BLaER1 treated with 17β-estradiol and CSF1 and Interleukin-3, amounts not matched to agents 10 nM and 100 nM (cell line): ENCODE data around the gene PDGFC.

Experiments
- H3K27ac ChIP-seq, 11 experiments: shearing (Covaris generic); formaldehyde crosslinking; 2 replicates each; pipeline ENCODE4 v1.8.1; 2022
- H3K27me3 ChIP-seq, 11 experiments: shearing (Covaris generic); formaldehyde crosslinking; 2 replicates each; pipeline ENCODE4 v1.8.1; 2022
- H3K36me3 ChIP-seq, 11 experiments: shearing (Covaris generic); formaldehyde crosslinking; 2 replicates each; pipeline ENCODE4 v1.8.1; 2022
- H3K4me1 ChIP-seq, 10 experiments: shearing (Covaris generic); formaldehyde crosslinking; 2 replicates each; pipeline ENCODE4 v1.8.1; 2022
- H3K4me2 ChIP-seq, 11 experiments: shearing (Covaris generic); formaldehyde crosslinking; 2 replicates each; pipeline ENCODE4 v1.8.1; 2022
- H3K4me3 ChIP-seq, 10 experiments: shearing (Covaris generic); formaldehyde crosslinking; 2 replicates each; pipeline ENCODE4 v1.8.1; 2022
- H3K9ac ChIP-seq, 11 experiments: shearing (Covaris generic); formaldehyde crosslinking; 2 replicates each; pipeline ENCODE4 v1.8.1; 2022
- H3K9me3 ChIP-seq, 11 experiments: shearing (Covaris generic); formaldehyde crosslinking; replicated peaks in 1 of 11; 2 replicates each; pipeline ENCODE4 v1.8.1; 2022
- H4K20me1 ChIP-seq, 11 experiments: shearing (Covaris generic); formaldehyde crosslinking; 2 replicates each; pipeline ENCODE4 v1.8.1; 2022
- Cebpa-rat ChIP-seq, 11 experiments: shearing (Covaris generic); IDR thresholded peaks; 2 replicates each; pipeline ENCODE4 v1.8.1; 2022

PDGFC gene

DNA sequence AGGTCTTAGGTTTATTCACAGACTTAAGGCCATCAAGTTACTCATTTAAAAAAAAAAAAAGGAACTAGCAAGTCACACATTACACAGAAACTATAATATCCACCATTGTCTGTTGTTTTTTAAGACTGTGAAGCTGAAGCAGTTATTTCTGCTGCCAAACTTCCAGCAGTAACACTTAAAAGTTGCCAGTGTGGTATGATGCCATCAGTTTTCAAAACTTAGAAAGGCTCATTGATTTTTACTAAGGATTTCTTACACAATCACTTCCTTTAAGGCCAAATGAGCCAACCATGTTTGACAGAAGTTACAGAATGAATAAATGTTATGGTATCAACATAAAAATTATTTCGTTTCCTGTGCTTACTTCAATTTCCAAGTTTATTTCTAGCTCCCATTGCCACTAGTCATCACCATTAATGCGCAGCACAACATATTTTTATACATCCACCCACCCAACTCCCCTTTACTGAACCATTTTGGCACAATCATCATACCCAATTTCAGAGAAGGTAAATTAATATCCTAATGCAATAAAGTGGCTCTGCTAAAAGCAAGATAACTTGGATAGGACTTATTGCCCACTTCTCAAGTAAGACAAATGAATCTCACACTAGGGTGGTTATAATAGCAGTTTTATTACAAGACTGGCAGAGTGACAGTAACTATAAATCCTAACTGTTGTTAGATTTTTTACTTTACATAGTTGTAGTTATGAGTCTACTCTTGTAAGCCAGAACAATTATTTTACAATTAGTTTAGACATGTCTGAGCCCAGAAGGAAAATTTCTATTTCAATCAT, 13.1 kb downstream of the PDGFC start:
- H3K4me2 ChIP-seq: peak overlapping the region in 2 of 11 experiments; percentile 36 to 42; a peak in 4 of 22 replicates
- no peaks in the 10 kb centered on the region for H3K36me3 ChIP-seq
- no peaks in the 10 kb centered on the region for H4K20me1 ChIP-seq
- H3K9me3 ChIP-seq: no peaks in the 10 kb centered on the region
- H3K4me3 ChIP-seq: no peak overlapping the region
- H3K4me1 ChIP-seq: peaks cover 0 to 65% (median 0%) of the 10 kb centered on the region in 10 experiments; a peak in 6 of 20 replicates
- no peaks in the 10 kb centered on the region for H3K27me3 ChIP-seq
- TF ChIP-seq Cebpa-rat (IDR thresholded peaks at IDR 0.05): no peak
- H3K27ac ChIP-seq: peak overlapping the region in 2 of 11 experiments; percentile 26 to 32; a peak in 2 of 22 replicates
- no peak overlapping the region; a peak in 1 of 22 replicates for H3K9ac ChIP-seq

DNA sequence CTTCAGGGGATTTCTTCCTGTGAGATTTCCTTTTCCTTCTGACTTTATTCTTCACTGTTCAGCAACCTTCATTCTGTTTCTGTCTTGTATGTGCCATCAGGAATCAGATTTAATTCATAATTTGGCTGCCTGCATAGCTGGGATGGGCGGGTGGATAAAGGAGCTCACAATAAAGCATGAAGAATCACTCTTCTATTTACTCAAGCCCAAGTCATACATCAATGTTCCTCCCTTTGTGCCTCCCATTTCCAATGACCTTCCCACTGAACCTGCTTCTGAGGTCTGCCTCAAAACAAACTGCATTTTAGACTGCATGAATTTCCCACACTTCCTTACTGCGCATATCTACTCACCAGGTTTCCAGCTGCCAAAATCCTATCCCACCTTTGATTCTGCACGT, 14.0 kb downstream of the PDGFC start:
- H3K27me3 ChIP-seq: no peaks in the 10 kb centered on the region
- H4K20me1 ChIP-seq: no peaks in the 10 kb centered on the region
- no peak overlapping the region for H3K4me3 ChIP-seq
- peak overlapping the region in 2 of 11 experiments; percentile 26 to 32; a peak in 2 of 22 replicates for H3K27ac ChIP-seq
- peaks cover 0 to 66% (median 0%) of the 10 kb centered on the region in 10 experiments; a peak in 6 of 20 replicates for H3K4me1 ChIP-seq
- H3K4me2 ChIP-seq: peak overlapping the region in 2 of 11 experiments; percentile 36 to 42; a peak in 3 of 22 replicates
- H3K9me3 ChIP-seq: no peaks in the 10 kb centered on the region
- H3K36me3 ChIP-seq: no peaks in the 10 kb centered on the region
- TF ChIP-seq Cebpa-rat (IDR thresholded peaks at IDR 0.05): no peak
- H3K9ac ChIP-seq: no peak overlapping the region

DNA sequence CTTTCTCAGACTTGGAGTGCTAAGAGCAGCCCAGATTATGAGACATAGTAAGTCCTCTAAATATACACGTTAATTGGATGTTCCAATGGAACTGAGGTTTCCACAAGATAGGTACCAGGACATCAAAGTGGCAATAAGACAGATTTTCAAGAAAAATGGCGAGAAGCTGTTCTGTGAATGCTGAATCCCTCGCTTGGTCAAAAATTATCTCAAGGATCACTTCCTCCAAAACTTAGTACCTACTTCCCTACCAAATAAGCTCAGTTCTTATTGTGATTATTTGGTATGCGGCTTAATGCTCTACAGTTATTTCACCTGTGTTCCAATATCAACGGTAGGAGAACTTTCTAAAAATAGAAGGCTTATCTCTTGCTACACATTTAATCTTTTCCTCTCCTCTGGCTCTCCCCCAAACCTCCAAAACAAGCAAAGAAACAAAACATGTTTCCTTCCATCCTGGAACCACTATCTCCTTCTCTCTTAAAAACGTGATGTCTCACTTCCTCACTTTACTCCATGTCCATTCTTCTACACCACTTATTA, 14.7 kb downstream of the PDGFC start:
- Histone ChIP-seq H3K4me3 (no peak overlapping the region), H3K27ac (peak overlapping the region in 2 of 11 experiments; percentile 26 to 95; a peak in 2 of 22 replicates), H3K36me3 (no peaks in the 10 kb centered on the region), H3K4me2 (peak overlapping the region in 2 of 11 experiments; percentile 36 to 42; a peak in 3 of 22 replicates), H3K27me3 (no peaks in the 10 kb centered on the region), H3K9me3 (no peaks in the 10 kb centered on the region), H3K4me1 (peaks cover 0 to 62% (median 0%) of the 10 kb centered on the region in 10 experiments; a peak in 6 of 20 replicates), H4K20me1 (no peaks in the 10 kb centered on the region), H3K9ac (no peak overlapping the region)
- no peak for TF ChIP-seq Cebpa-rat (IDR thresholded peaks at IDR 0.05)

DNA sequence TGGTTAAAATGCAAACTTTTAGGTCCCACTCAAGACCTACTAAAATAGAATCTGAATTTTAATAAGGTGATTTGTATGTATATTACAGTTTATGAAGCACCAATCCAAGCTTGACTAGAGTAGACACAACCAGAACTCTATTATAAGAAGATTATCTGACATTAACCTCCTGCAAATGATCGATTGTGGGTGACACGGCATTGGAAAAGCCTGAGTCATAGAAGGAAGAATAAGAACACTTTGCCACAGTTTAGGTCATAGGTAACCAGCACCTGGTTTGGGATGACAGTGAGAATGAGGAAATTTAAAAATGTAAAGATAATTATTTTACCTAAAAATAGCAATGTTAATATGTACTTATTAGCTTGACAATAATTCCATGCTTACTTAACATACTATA, 15.2 kb downstream of the PDGFC start:
- Histone ChIP-seq H3K27ac (peak overlapping the region in 2 of 11 experiments; percentile 26 to 95; a peak in 2 of 22 replicates), H3K4me3 (no peak overlapping the region), H3K9ac (no peak overlapping the region), H3K27me3 (no peaks in the 10 kb centered on the region), H3K36me3 (no peaks in the 10 kb centered on the region), H3K4me2 (peak overlapping the region in 2 of 11 experiments; percentile 20 to 36; a peak in 2 of 22 replicates), H3K4me1 (peaks cover 0 to 64% (median 0%) of the 10 kb centered on the region in 10 experiments; a peak in 6 of 20 replicates), H4K20me1 (no peaks in the 10 kb centered on the region), H3K9me3 (no peaks in the 10 kb centered on the region)
- no peak for TF ChIP-seq Cebpa-rat (IDR thresholded peaks at IDR 0.05)

DNA sequence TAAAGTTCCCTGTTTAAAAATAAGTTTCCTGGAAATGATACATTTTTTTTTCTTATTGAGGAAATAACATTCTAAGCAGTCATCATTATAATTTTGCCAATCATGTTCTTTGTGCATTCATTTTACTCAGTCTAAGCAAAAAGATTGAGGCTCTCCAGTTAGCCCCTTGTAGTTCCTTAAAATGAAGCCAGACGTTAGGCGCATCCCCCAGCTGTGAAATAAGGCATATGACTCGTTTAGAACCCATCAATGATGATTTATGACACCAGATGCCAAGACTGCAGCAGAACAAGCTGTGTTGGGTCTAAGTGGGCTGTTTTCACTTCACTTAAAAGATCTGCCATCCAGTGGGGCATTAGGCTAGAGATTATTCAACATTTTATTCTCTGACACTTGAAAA, 17.0 kb downstream of the PDGFC start:
- Histone ChIP-seq H3K9me3 (no peaks in the 10 kb centered on the region), H3K36me3 (no peaks in the 10 kb centered on the region), H3K4me1 (peaks cover 0 to 73% (median 0%) of the 10 kb centered on the region in 10 experiments; a peak in 6 of 20 replicates), H3K27me3 (no peaks in the 10 kb centered on the region), H3K4me2 (peak overlapping the region in 2 of 11 experiments; percentile 65 to 72; a peak in 4 of 22 replicates), H3K4me3 (no peak overlapping the region), H3K9ac (peak overlapping the region in 2 of 11 experiments; percentile 68 to 86; a peak in 3 of 22 replicates), H4K20me1 (no peaks in the 10 kb centered on the region), H3K27ac (peak overlapping the region in 3 of 11 experiments; percentile 39 to 95 (median 84); a peak in 6 of 22 replicates)
- TF ChIP-seq Cebpa-rat (IDR thresholded peaks at IDR 0.05): no peak

DNA sequence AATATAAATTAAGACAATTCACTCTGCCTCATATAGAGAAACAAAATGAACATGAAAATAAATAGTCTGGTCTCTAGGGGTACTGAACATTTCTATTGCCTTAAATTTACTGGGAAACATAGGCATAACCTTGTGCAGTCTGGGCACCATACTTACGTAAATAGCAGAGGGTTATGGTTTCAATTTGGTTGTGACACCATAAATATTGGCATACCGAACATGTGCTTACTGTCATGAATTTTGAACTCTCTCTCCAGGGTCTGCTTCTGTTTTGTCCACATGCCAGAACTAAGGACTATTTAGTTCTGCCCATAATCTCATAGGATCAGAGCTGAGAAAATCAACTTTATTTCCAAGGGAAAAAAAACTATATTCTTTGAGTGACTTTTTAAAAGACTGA, 17.6 kb downstream of the PDGFC start:
- Histone ChIP-seq H4K20me1 (no peaks in the 10 kb centered on the region), H3K27ac (peak overlapping the region in 3 of 11 experiments; percentile 39 to 90 (median 84); a peak in 6 of 22 replicates), H3K4me3 (no peak overlapping the region), H3K4me2 (peak overlapping the region in 2 of 11 experiments; percentile 30 to 65; a peak in 3 of 22 replicates), H3K9me3 (no peaks in the 10 kb centered on the region), H3K36me3 (no peaks in the 10 kb centered on the region), H3K27me3 (no peaks in the 10 kb centered on the region), H3K9ac (peak overlapping the region in 2 of 11 experiments; percentile 66 to 82; a peak in 3 of 22 replicates), H3K4me1 (peaks cover 0 to 78% (median 0%) of the 10 kb centered on the region in 10 experiments; a peak in 6 of 20 replicates)
- TF ChIP-seq Cebpa-rat (IDR thresholded peaks at IDR 0.05): no peak

DNA sequence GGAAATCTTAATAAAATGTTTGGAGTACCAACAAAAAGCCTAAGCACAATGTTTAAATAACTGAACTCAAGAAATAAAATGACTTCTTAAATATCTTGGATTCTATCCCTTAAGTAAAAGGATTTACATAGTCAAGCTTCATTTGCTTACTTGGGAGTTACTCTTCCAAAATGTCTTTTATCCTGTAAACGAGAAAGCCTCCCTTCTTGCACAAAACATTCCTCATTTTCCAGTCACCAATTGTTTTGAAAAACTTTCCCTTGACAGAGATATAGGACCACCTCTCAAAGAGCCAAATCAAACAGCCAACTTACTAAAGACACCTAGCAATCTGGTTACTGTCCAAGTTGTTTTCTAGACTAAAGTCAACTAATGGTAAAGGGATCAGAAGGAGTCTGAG, 18.6 kb downstream of the PDGFC start:
- peaks cover 0 to 69% (median 0%) of the 10 kb centered on the region in 10 experiments; a peak in 5 of 20 replicates for H3K4me1 ChIP-seq
- H3K4me3 ChIP-seq: no peak overlapping the region

DNA sequence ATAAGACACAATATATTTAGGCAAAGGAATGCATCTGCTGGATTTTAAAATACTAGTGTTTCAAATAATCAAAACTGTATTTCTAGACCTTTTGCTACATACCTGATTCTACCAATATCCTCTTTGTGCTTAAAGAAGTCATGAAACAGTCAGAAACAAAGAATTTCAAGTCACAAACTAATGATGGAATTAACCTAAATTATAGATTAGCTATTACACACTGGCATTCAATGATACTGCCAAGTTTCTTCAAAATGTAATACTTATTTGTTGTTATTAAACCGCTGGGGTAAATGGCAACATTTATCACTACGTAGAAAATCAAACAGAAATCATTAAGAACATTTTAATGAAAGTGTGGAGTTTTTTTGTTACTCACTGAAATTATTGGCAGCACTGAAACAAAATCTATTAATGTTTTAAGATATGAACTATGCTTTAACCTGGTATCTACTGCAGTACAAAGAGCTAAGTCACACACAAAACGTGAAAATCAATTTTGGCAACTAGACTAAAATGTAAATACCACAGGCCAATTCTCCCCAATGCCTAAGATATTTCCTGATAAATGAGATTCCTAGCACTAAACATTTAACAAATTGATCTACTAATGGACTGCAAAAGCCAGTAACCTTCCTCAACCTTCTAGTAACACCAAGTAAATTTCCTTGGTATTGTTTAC, 19.4 kb downstream of the PDGFC start:
- peaks cover 0 to 65% (median 0%) of the 10 kb centered on the region in 10 experiments; a peak in 5 of 20 replicates for H3K4me1 ChIP-seq
- no peaks in the 10 kb centered on the region for H3K36me3 ChIP-seq
- peak overlapping the region in 1 of 11 experiments; percentile 90; a peak in 1 of 22 replicates for H3K27ac ChIP-seq
- no peak for TF ChIP-seq Cebpa-rat (IDR thresholded peaks at IDR 0.05)
- H3K9ac ChIP-seq: no peak overlapping the region
- H4K20me1 ChIP-seq: no peaks in the 10 kb centered on the region
- H3K4me2 ChIP-seq: peak overlapping the region in 1 of 11 experiments; percentile 24; a peak in 1 of 22 replicates
- no peak overlapping the region for H3K4me3 ChIP-seq
- no peaks in the 10 kb centered on the region for H3K9me3 ChIP-seq
- no peaks in the 10 kb centered on the region for H3K27me3 ChIP-seq

More for the DNA sequence above, 18.6 kb downstream of the PDGFC start:
- Histone ChIP-seq H3K9ac (no peak overlapping the region; a peak in 1 of 22 replicates), H3K4me2 (peak overlapping the region in 1 of 11 experiments; percentile 11; a peak in 1 of 22 replicates), H3K9me3 (no peaks in the 10 kb centered on the region), H3K27me3 (no peaks in the 10 kb centered on the region), H3K36me3 (no peaks in the 10 kb centered on the region), H3K27ac (peak overlapping the region in 2 of 11 experiments; percentile 84 to 90; a peak in 2 of 22 replicates), H4K20me1 (no peaks in the 10 kb centered on the region)
- no peak for TF ChIP-seq Cebpa-rat (IDR thresholded peaks at IDR 0.05)
